Body of pancreas (tissue), 4 donors: ENCODE measurements around the gene MAGOH. TPM values are rescaled to one million over a fixed set of nuclear protein-coding genes. Genes with fewer than 3 reads are reported as not detected.

ENCODE experiments used
- ATAC-seq: fragments of 150-250 bp; one replicate; pipeline ENCODE4 v1.9.1; 2016
- DNase-seq, 4 donors: peaks; one replicate each; pipeline ENCODE4 v3.0.0-alpha.2; 2019
- H3K27ac ChIP-seq, 4 donors: fragments of 200-600 bp; sonication (generic); 1 replicate in 3 of 4; 2 replicates in 1 of 4; pipeline versions ENCODE4 v1.5.1 to v1.6.1; 2016 to 2019; ENCODE audit warnings: mild to moderate bottlenecking in 1 of 4, mixed read lengths in 1 of 4, moderate library complexity in 1 of 4
- H3K27me3 ChIP-seq, 2 donors: fragments of 200-600 bp; sonication (generic); one replicate each; pipeline ENCODE4 v1.6.0; 2016; ENCODE audit warnings: mild to moderate bottlenecking in 1 of 2
- H3K36me3 ChIP-seq, 2 donors: fragments of 200-600 bp; sonication (generic); replicated peaks in 1 of 2; 2 replicates each; pipeline ENCODE4 v1.5.1; 2016; ENCODE audit warnings: low read depth in 2 of 2; ENCODE audit not compliant: insufficient read depth in 1 of 2
- H3K4me1 ChIP-seq: fragments of 200-600 bp; sonication (generic); one replicate; pipeline ENCODE4 v1.6.0; 2016
- H3K4me3 ChIP-seq, 2 donors: fragments of 200-600 bp; sonication (generic); 1 replicate in 1 of 2; 2 replicates in 1 of 2; pipeline ENCODE4 v1.5.1; 2016 to 2019
- H3K9me3 ChIP-seq, 3 donors: fragments of 200-600 bp; sonication (generic); 1 replicate in 2 of 3; 2 replicates in 1 of 3; pipeline ENCODE4 v1.5.1; 2016
- CTCF ChIP-seq, 7 experiments: fragments of 450-650 bp in 4 of 7; fragments of 200-600 bp in 3 of 7; sonication (generic) in 3 of 7; IDR thresholded peaks; one replicate each; pipeline ENCODE4 v1.5.1; 2016 to 2019; ENCODE audit warnings: antibody characterized with exemption in 7 of 7
- POLR2A ChIP-seq, 3 donors: fragments of 450-650 bp; IDR thresholded peaks; one replicate each; pipeline ENCODE4 v1.6.1; 2016; ENCODE audit warnings: antibody characterized with exemption in 3 of 3, mild to moderate bottlenecking in 2 of 3
- WGBS, 2 donors: methylation state at CpG; one replicate each; pipeline ENCODE4 v1.1.5; 2017; 5-methylcytosine and 5-hydroxymethylcytosine counted together
- intact Hi-C: fragments of 100-400 bp; cut with DNase I; formaldehyde crosslinking; loops from one replicate; pipeline ENCODE4 v1.15.1; 2023
- total RNA-seq, 2 donors: library from RNA; depleted of rRNA; stranded (reverse); fragments of >200 nt; gene quantifications; one replicate each; pipeline ENCODE4 v1.1.0, GENCODE V29; 2016

MAGOH gene
- total RNA-seq, 2 donors from 2014 or later = 9.6 to 15.2 TPM

- H3K27me3 ChIP-seq = no peaks in the 10 kb centered on the region
- ATAC-seq = no peak
- peak overlapping the region in 3 of 4 donors; percentile 55 to 78 (median 77) for H3K27ac ChIP-seq
- peak overlapping the region; percentile 49 to 88 for H3K4me3 ChIP-seq
- H3K9me3 ChIP-seq = no peaks in the 10 kb centered on the region
- DNase-seq = no peak
- WGBS, 2 donors = 13 to 29% methylated on average over 6 to 8 of the region's 8 CpGs
- TF ChIP-seq POLR2A (IDR thresholded peaks at IDR 0.05) (no peak), CTCF (IDR thresholded peaks at IDR 0.05) (no peak)
- peaks cover 24% of the 10 kb centered on the region for H3K4me1 ChIP-seq
- intact Hi-C loops = no loop called here
- H3K36me3 ChIP-seq = peaks cover 0 to 12% of the 10 kb centered on the region in 2 donors
These were observed 680 bp downstream of the MAGOH start for GRCh38 chr1:53237638-53238037.

DNA sequence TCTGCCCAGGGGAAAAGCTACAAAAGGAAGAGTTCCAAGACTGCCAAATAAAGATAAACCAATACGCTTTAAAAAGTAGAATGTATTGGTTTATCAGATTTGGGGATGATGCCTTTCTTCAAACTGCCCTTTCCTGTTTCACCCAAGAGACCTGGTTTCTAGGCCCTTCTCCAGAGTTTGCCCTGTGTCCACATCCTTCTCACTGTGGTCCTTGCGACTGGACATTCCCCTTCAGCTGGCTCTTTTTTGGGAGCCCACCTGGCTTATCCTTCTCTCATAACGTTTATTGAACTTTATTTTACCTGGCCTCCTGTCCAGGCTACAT, 17.4 kb downstream of the MAGOH start:
- Histone ChIP-seq H3K36me3 (no peaks in the 10 kb centered on the region), H3K4me3 (peak overlapping the region in 1 of 2 donors; percentile 35), H3K27me3 (no peaks in the 10 kb centered on the region), H3K9me3 (no peaks in the 10 kb centered on the region), H3K4me1 (peaks cover 20% of the 10 kb centered on the region), H3K27ac (peak overlapping the region; percentile 87 to 97 (median 95))
- ATAC-seq (no peak), DNase-seq (no peak)
- 16 to 26% methylated on average over 3 of the region's 3 CpGs for WGBS, 2 donors
- intact Hi-C loops = no loop called here
- TF ChIP-seq POLR2A (IDR thresholded peaks at IDR 0.05) = no peak
- TF ChIP-seq CTCF (IDR thresholded peaks at IDR 0.05) = no peak

DNA sequence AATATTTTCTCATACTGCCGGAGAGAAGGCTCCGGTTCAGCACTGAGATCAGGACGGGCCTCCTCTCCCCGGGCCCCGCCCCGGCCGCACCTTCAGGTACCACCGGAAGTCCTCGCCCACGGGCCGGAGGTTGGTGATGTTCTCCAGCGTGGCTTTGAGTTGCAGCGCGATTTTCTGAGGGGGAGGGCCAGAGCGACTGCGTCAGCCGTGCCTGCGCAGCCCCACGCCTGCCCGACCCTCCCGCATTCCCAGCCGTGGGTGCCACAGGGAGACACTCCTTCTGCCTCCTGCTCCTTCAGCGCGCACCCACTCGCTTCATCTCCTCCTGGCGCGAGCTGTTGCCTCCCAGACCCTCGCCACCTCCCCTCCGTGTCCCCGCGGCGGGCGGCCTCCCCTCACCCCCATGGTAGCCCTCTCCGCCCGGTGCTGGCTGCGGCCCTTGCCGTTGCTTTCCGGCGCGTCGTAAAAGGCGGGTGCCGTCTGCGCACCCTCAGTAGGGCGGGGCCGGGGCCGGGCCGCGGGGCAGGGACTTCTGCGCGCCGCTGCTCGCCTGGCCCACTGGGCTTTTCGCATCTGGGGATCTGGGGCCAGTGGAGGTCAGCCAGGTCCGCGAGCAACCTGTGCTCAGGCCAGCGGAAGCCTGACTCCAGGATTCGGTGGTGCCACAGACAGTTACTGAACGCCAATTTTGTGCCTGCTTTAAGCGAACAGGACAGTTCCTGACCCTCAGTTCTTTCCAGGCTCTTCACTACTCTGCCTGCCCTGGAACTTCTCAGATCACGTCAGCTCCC, 18.0 kb downstream of the MAGOH start, which contains the start of gene CZIB:
Gene CZIB (minus strand): TSS at position 464 of the 791 bp plus-strand sequence. CDS start 59 bp downstream, at position 405.
- TF ChIP-seq POLR2A (IDR thresholded peaks at IDR 0.05) = peak; percentile 90 to 97 (median 95)
- no peak for TF ChIP-seq CTCF (IDR thresholded peaks at IDR 0.05)
- Histone ChIP-seq H3K4me1 (peaks cover 20% of the 10 kb centered on the region), H3K9me3 (no peaks in the 10 kb centered on the region), H3K27ac (peak within 1 kb of the TSS; percentile 87 to 97 (median 95)), H3K36me3 (no peaks in the 10 kb centered on the region), H3K27me3 (no peaks in the 10 kb centered on the region), H3K4me3 (peak within 1 kb of the TSS; percentile 35 to 69)
- intact Hi-C loops = no loop called here
- ATAC-seq (peak; percentile 97), DNase-seq (peak; percentile 94 to 95 (median 95))
- 0% methylated on average over 15 to 59 of the region's 61 CpGs for WGBS, 2 donors

DNA sequence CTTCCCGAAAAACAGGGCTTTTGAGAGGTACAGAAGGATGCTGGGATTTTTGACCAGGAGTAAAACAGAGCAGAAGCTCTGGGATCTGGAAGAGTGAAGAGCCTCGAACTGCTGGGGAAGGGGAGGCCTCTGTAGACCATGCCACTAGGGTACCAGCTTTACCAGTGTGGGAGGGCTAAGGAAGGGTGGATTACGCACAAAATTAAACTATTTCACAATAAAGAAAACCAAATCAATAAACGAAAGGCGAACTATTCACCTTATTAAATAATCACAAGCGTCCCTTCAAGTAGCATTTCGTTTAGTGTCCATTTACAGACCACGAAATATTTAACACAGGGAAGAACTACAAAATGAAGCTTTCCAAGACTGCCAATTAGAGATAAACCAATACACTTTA, 18.6 kb downstream of the MAGOH start:
- Histone ChIP-seq H3K4me1 (peaks cover 20% of the 10 kb centered on the region), H3K4me3 (peak overlapping the region; percentile 35 to 69), H3K9me3 (no peaks in the 10 kb centered on the region), H3K27me3 (no peaks in the 10 kb centered on the region), H3K36me3 (no peaks in the 10 kb centered on the region), H3K27ac (peak overlapping the region; percentile 87 to 97 (median 95))
- no peak for TF ChIP-seq CTCF (IDR thresholded peaks at IDR 0.05)
- no peak for TF ChIP-seq POLR2A (IDR thresholded peaks at IDR 0.05)
- intact Hi-C loops = no loop called here
- 16 to 18% methylated on average over 8 of the region's 8 CpGs for WGBS, 2 donors
- DNase-seq = no peak
- no peak for ATAC-seq
